Cardiac atrium fibroblast (primary cell): ENCODE measurements around the gene ROR2. TPM values are rescaled to one million over a fixed set of nuclear protein-coding genes. Genes with fewer than 3 reads are reported as not detected.

Experiments used
- total RNA-seq: library from RNA; depleted of rRNA; stranded (reverse); fragments of >200 nt; gene quantifications from 2 replicates; pipeline ENCODE4 v1.2.3, GENCODE V29; 2015

ROR2 gene
- 31.9 and 33.4 TPM in 2 replicates for total RNA-seq

GRCh38 chr9:91949946-91950664 is at the start of gene ROR2:
Gene ROR2 (minus strand): TSS chr9:91950228.

Other genes with a start within 250 kb of the ROR2 start
- 82.5 and 86.8 TPM in 2 replicates for gene SPTLC1, start 165.2 kb upstream of the ROR2 start, total RNA-seq